Ascending aorta (tissue), 2 donors: ENCODE measurements around the gene LONP2. TPM values are rescaled to one million over a fixed set of nuclear protein-coding genes. Genes with fewer than 3 reads are reported as not detected.

Experiments
- DNase-seq, 2 donors: peaks; one replicate each; pipeline ENCODE4 v3.0.0-alpha.2; 2019; ENCODE audit warnings: low spot score in 2 of 2
- H3K27ac ChIP-seq, 2 donors: fragments of 200-600 bp; sonication (generic); one replicate each; pipeline ENCODE4 v1.5.1; 2016 to 2017; ENCODE audit warnings: mild to moderate bottlenecking in 1 of 2
- H3K27me3 ChIP-seq: fragments of 200-600 bp; sonication (generic); one replicate; pipeline ENCODE4 v1.5.1; 2017
- H3K36me3 ChIP-seq, 2 donors: fragments of 200-600 bp; sonication (generic); one replicate each; pipeline ENCODE4 v1.5.1; 2016
- H3K4me1 ChIP-seq, 2 donors: fragments of 200-600 bp; sonication (generic); one replicate each; pipeline ENCODE4 v1.5.1; 2016 to 2017; ENCODE audit warnings: mild to moderate bottlenecking in 1 of 2
- H3K4me3 ChIP-seq, 2 donors: fragments of 200-600 bp; sonication (generic); one replicate each; pipeline ENCODE4 v1.5.1; 2016 to 2017; ENCODE audit warnings: mild to moderate bottlenecking in 1 of 2
- H3K9me3 ChIP-seq, 2 donors: fragments of 200-600 bp; sonication (generic); one replicate each; pipeline ENCODE4 v1.5.1; 2016
- CTCF ChIP-seq, 3 experiments: fragments of 200-600 bp in 2 of 3; fragments of 450-650 bp in 1 of 3; sonication (generic) in 2 of 3; IDR thresholded peaks; one replicate each; pipeline ENCODE4 v1.5.1; 2016 to 2019; ENCODE audit warnings: antibody characterized with exemption in 3 of 3, mild to moderate bottlenecking in 1 of 3, moderate library complexity in 1 of 3
- intact Hi-C: fragments of 100-400 bp; cut with DNase I; formaldehyde crosslinking; loops from one replicate; pipeline ENCODE4 v1.15.1; 2023
- total RNA-seq: library from RNA; depleted of rRNA; stranded (reverse); fragments of >200 nt; gene quantifications from one replicate; pipeline ENCODE4 v1.1.0, GENCODE V29; 2016

LONP2 gene
- total RNA-seq, 1 donor from 2014 or later = 70.0 TPM

- intact Hi-C loops = no loop called here
Measured at GRCh38 chr16:48359983-48360382, 115.9 kb downstream of the LONP2 start.

GRCh38 chr16:48361012-48361411 is 116.9 kb downstream of the LONP2 start:
- Histone ChIP-seq H3K27me3 (no peaks in the 10 kb centered on the region), H3K27ac (no peak overlapping the region), H3K36me3 (peaks cover 3 to 13% of the 10 kb centered on the region in 2 donors), H3K4me1 (peaks cover 0 to 8% of the 10 kb centered on the region in 2 donors), H3K4me3 (no peak overlapping the region), H3K9me3 (no peaks in the 10 kb centered on the region)
- TF ChIP-seq CTCF (IDR thresholded peaks at IDR 0.05) = no peak
- intact Hi-C loops = no loop called here
- DNase-seq = no peak

More at GRCh38 chr16:48359983-48360382, 115.9 kb downstream of the LONP2 start:
- DNase-seq = no peak
- Histone ChIP-seq H3K4me3 (no peak overlapping the region), H3K36me3 (peaks cover 3 to 13% of the 10 kb centered on the region in 2 donors), H3K27ac (no peak overlapping the region), H3K9me3 (no peaks in the 10 kb centered on the region), H3K27me3 (no peaks in the 10 kb centered on the region), H3K4me1 (peaks cover 0 to 2% of the 10 kb centered on the region in 2 donors)
- TF ChIP-seq CTCF (IDR thresholded peaks at IDR 0.05) = no peak

GRCh38 chr16:48361540-48362144 is 117.5 kb downstream of the LONP2 start:
- no peak for DNase-seq
- no peaks in the 10 kb centered on the region for H3K27me3 ChIP-seq
- H3K4me1 ChIP-seq = peaks cover under 1 to 8% of the 10 kb centered on the region in 2 donors
- intact Hi-C loops = no loop called here
- H3K36me3 ChIP-seq = peaks cover 3 to 13% of the 10 kb centered on the region in 2 donors
- no peak overlapping the region for H3K27ac ChIP-seq
- no peak overlapping the region for H3K4me3 ChIP-seq
- no peaks in the 10 kb centered on the region for H3K9me3 ChIP-seq
- TF ChIP-seq CTCF (IDR thresholded peaks at IDR 0.05) = no peak

- peak overlapping the region; percentile 87 to 90 for H3K27ac ChIP-seq
- peak overlapping the region; percentile 58 to 75 for H3K4me3 ChIP-seq
- no peaks in the 10 kb centered on the region for H3K27me3 ChIP-seq
- H3K4me1 ChIP-seq = peaks cover 5 to 13% of the 10 kb centered on the region in 2 donors
- DNase-seq = no peak
- no peak for TF ChIP-seq CTCF (IDR thresholded peaks at IDR 0.05)
- intact Hi-C loops = loop anchor here (1.0 to 5.0 kb wide), 2 partner anchors 19 to 257 kb away; no protein-coding TSS in a partner anchor
- H3K36me3 ChIP-seq = peaks cover 0 to 3% of the 10 kb centered on the region in 2 donors
- no peaks in the 10 kb centered on the region for H3K9me3 ChIP-seq
Measured at GRCh38 chr16:48365025-48365600, 121.0 kb downstream of the LONP2 start.

- Histone ChIP-seq H3K9me3 (no peaks in the 10 kb centered on the region), H3K4me1 (peaks cover 5 to 13% of the 10 kb centered on the region in 2 donors), H3K27me3 (no peaks in the 10 kb centered on the region), H3K4me3 (peak overlapping the region; percentile 58 to 75), H3K27ac (peak overlapping the region; percentile 87 to 90), H3K36me3 (peaks cover 0 to 3% of the 10 kb centered on the region in 2 donors)
- intact Hi-C loops = loop anchor here (1.0 to 5.0 kb wide), 2 partner anchors 19 to 257 kb away; no protein-coding TSS in a partner anchor
- peak in 1 of 3 experiments; percentile 16 for TF ChIP-seq CTCF (IDR thresholded peaks at IDR 0.05)
- DNase-seq = peak; percentile 64 to 93
Measured at GRCh38 chr16:48365601-48366164, 121.6 kb downstream of the LONP2 start.
